GM04503 (cell line): ENCODE results near the gene AGBL5.
"Not testable (repeated sequence)": the region's sequence is repeated elsewhere in the genome, so short reads cannot be mapped to it uniquely, and the experiment has no call there.

ENCODE experiments used
- DNase-seq: peaks from one replicate; pipeline ENCODE4 v3.0.0-alpha.2; 2012; ENCODE audit warnings: low read depth

Gene AGBL5

GRCh38 chr2:27118525-27119329 lies 67.3 kb downstream of the AGBL5 start, which contains the start of gene CGREF1:
TSS of gene CGREF1 (minus strand) at chr2:27119128. CDS start at chr2:27104366, 14,762 bp downstream.
- DNase-seq: no peak

- DNase-seq: not testable (repeated sequence)
Measured at GRCh38 chr2:27119330-27119670, 67.8 kb downstream of the AGBL5 start.
